Measurements from ENCODE around the gene ERCC2.
"Not testable (repeated sequence)": the region's sequence is repeated elsewhere in the genome, so short reads cannot be mapped to it uniquely, and the experiment has no call there.

Gene ERCC2

GRCh38 chr19:45352914-45353796 is 17.2 kb downstream of the ERCC2 start:
- no peak for DNase-seq

GRCh38 chr19:45352471-45352870 is 17.9 kb downstream of the ERCC2 start:
- DNase-seq, result no peak

- no peak for DNase-seq
Observed at GRCh38 chr19:45352062-45352461, 18.3 kb downstream of the ERCC2 start.

GRCh38 chr19:45351401-45351952 is 18.9 kb downstream of the ERCC2 start:
- no peak for DNase-seq

- no peak for DNase-seq
Observed at GRCh38 chr19:45350477-45351058, 19.8 kb downstream of the ERCC2 start.

GRCh38 chr19:45349430-45349941 is 20.9 kb downstream of the ERCC2 start:
- no peak for DNase-seq

GRCh38 chr19:45349126-45349415 is 21.3 kb downstream of the ERCC2 start:
- DNase-seq, result no peak

GRCh38 chr19:45348367-45349125 is 21.8 kb downstream of the ERCC2 start:
- no peak for DNase-seq

GRCh38 chr19:45347570-45348366 is 22.6 kb downstream of the ERCC2 start:
- no peak for DNase-seq

- no peak for DNase-seq
Observed at GRCh38 chr19:45346449-45346848, 23.9 kb downstream of the ERCC2 start.

GRCh38 chr19:45345506-45345860 is 24.9 kb downstream of the ERCC2 start:
- no peak for DNase-seq

GRCh38 chr19:45344621-45345505 is 25.5 kb downstream of the ERCC2 start:
- DNase-seq, result no peak

GRCh38 chr19:45342911-45343310 is 27.5 kb downstream of the ERCC2 start:
- DNase-seq, result no peak

- DNase-seq, result no peak
Observed at GRCh38 chr19:45340899-45341453, 29.4 kb downstream of the ERCC2 start.

GRCh38 chr19:45340232-45340898 is 30.0 kb downstream of the ERCC2 start, which contains the start of gene KLC3:
KLC3 (plus strand) TSS chr19:45340750; CDS start chr19:45345542, 4,792 bp downstream.
- DNase-seq, result no peak

- no peak for DNase-seq
Observed at GRCh38 chr19:45339629-45340028, 30.7 kb downstream of the ERCC2 start.

GRCh38 chr19:45336696-45337251 is 33.6 kb downstream of the ERCC2 start:
- no peak for DNase-seq

GRCh38 chr19:45334881-45335280 is 35.5 kb downstream of the ERCC2 start:
- DNase-seq, result not testable (repeated sequence)

- DNase-seq, result no peak
Observed at GRCh38 chr19:45333609-45334303, 36.6 kb downstream of the ERCC2 start.

- DNase-seq, result no peak
Observed at GRCh38 chr19:45331411-45331810, 39.0 kb downstream of the ERCC2 start.
